Calu3 (cell line): Measurements from ENCODE around the gene CD36. TPM values are rescaled to one million over a fixed set of nuclear protein-coding genes. Genes with fewer than 3 reads are reported as not detected.

Source experiments
- BruUV-seq: library from RNA; stranded (reverse); fragments of 400-500 nt; replicated peaks from 2 replicates; lab custom pipeline; 2021; lab: Mats Ljungman, UMichigan
- CTCF ChIA-PET: fragments of 300-600 bp; sonication (Branson Sonifier 250); formaldehyde crosslinking; loops from one replicate; lab custom pipeline; 2022; ENCODE audit warnings: antibody characterized with exemption; lab: Charles Lee
- DNase-seq: peaks from one replicate; pipeline ENCODE4 v3.0.0; 2022
- H3K27ac Mint-ChIP-seq: one replicate; pipeline ENCODE4 v1.8.0; 2022; ENCODE audit warnings: mixed read lengths; ENCODE audit not compliant: unreplicated experiment
- H3K27me3 Mint-ChIP-seq: one replicate; pipeline ENCODE4 v1.8.0; 2022; ENCODE audit warnings: mixed read lengths; ENCODE audit not compliant: unreplicated experiment
- H3K36me3 Mint-ChIP-seq: one replicate; pipeline ENCODE4 v1.8.0; 2022; ENCODE audit warnings: mild to moderate bottlenecking, moderate library complexity, mixed read lengths; ENCODE audit not compliant: insufficient read depth, unreplicated experiment
- H3K4me1 Mint-ChIP-seq: one replicate; pipeline ENCODE4 v1.8.0; 2022; ENCODE audit warnings: mild to moderate bottlenecking, low read depth, mixed read lengths; ENCODE audit not compliant: unreplicated experiment
- H3K4me3 Mint-ChIP-seq: one replicate; pipeline ENCODE4 v1.8.0; 2022; ENCODE audit warnings: mild to moderate bottlenecking, low read depth, moderate library complexity, mixed read lengths; ENCODE audit not compliant: unreplicated experiment
- H3K9me3 Mint-ChIP-seq: one replicate; pipeline ENCODE4 v1.8.0; 2022; ENCODE audit warnings: low read depth, mixed read lengths; ENCODE audit not compliant: unreplicated experiment
- intact Hi-C: fragments of 100-400 bp; cut with micrococcal nuclease; formaldehyde crosslinking; loops from one replicate; pipeline ENCODE4 v1.10.0; 2022; ENCODE audit not compliant: unreplicated experiment
- total RNA-seq: library from RNA; stranded (reverse); gene quantifications from 2 replicates; pipeline ENCODE4 v1.2.3, GENCODE V29; 2022
- TF ChIP-seq, protein P1 (sequence below): fragments of 200-600 bp; IDR thresholded peaks from one replicate; pipeline ENCODE4 v1.8.0; 2022; ENCODE audit warnings: antibody characterized with exemption; ENCODE audit not compliant: unreplicated experiment

The CD36 gene
- total RNA-seq, 1 experiment from 2014 or later: not detected

DNA sequence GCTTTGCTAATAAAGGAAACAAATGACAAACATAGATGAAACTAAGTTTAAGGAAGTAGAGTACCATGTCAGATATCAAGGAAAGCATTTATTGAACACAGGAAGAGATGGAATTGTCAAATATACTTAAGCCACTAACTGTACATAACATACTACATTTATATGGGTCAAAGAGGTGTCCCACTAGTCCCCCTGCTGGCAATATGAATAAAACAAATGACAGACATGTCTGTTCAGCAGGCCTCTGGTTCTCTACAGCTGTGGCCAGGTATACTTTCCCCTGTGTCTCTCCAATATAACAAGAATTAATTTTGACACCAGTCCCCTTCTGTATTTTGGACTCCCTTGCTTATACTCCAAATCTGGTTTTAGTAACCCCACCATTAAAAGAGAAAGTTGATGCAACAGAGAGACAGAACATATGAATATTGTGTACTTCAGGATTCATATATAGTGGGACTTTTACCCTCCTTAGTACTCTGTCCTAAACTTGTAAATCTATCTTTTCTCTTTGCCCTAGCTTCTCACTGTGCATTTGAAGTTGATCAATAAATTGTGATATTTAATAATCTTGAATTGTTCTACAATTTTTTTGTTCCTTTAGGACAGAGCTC, 42.9 kb downstream of the CD36 start:
- TF ChIP-seq, protein P1, sequence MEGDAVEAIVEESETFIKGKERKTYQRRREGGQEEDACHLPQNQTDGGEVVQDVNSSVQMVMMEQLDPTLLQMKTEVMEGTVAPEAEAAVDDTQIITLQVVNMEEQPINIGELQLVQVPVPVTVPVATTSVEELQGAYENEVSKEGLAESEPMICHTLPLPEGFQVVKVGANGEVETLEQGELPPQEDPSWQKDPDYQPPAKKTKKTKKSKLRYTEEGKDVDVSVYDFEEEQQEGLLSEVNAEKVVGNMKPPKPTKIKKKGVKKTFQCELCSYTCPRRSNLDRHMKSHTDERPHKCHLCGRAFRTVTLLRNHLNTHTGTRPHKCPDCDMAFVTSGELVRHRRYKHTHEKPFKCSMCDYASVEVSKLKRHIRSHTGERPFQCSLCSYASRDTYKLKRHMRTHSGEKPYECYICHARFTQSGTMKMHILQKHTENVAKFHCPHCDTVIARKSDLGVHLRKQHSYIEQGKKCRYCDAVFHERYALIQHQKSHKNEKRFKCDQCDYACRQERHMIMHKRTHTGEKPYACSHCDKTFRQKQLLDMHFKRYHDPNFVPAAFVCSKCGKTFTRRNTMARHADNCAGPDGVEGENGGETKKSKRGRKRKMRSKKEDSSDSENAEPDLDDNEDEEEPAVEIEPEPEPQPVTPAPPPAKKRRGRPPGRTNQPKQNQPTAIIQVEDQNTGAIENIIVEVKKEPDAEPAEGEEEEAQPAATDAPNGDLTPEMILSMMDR: no peak
- Mint-ChIP-seq H3K9me3 (peaks cover 4% of the 10 kb centered on the region), H3K27me3 (no peaks in the 10 kb centered on the region), H3K36me3 (no peaks in the 10 kb centered on the region), H3K4me3 (no peak overlapping the region), H3K27ac (no peak overlapping the region), H3K4me1 (peaks cover 7% of the 10 kb centered on the region)
- no TSS peak for BruUV-seq
- CTCF ChIA-PET: no interaction called here
- intact Hi-C loops: no loop called here
- peak; percentile 17 for DNase-seq

DNA sequence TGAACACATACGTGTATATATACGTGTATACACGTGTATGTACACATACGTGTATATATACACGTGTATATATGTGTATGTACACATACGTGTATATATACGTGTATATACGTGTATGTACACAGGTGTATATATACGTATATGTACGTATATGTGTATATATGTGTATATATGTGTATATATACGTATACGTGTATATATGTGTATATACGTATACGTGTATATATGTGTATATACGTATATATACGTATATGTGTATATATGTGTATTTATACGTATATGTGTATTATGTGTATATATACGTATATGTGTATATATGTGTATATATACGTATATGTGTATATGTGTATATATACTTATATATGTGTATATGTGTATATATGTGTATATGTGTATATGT, 44.3 kb downstream of the CD36 start:
- BruUV-seq: no TSS peak
- no peaks in the 10 kb centered on the region for H3K4me1 Mint-ChIP-seq
- CTCF ChIA-PET: interaction anchor here (0.6 kb wide), 1 partner anchor 314 kb away, joined by 3 read pairs; no protein-coding TSS in a partner anchor
- DNase-seq: no peak
- no peaks in the 10 kb centered on the region for H3K27me3 Mint-ChIP-seq
- peaks cover 4% of the 10 kb centered on the region for H3K9me3 Mint-ChIP-seq
- TF ChIP-seq, protein P1: no peak
- H3K27ac Mint-ChIP-seq: no peak overlapping the region
- H3K36me3 Mint-ChIP-seq: no peaks in the 10 kb centered on the region
- no peak overlapping the region for H3K4me3 Mint-ChIP-seq
- intact Hi-C loops: no loop called here

DNA sequence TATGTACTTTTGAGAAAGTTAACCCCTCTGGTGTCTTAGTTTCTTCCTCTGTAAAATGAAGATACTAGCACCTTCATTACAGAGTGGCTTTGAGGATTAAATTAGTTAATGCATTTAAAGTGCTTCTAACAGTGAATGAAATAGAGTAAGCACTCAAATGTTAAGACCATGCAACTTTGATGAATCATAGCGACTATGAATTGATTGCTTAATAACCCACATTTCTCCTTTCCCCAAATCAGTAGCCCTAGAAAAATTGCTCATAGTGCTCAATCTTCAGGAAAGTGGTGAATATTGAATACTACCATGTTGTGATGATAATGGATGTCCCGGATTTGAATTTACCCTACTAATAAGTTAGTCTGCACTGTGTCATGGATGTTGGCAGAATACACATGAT, 48.1 kb downstream of the CD36 start:
- CTCF ChIA-PET: no interaction called here
- H3K4me1 Mint-ChIP-seq: no peaks in the 10 kb centered on the region
- peaks cover 7% of the 10 kb centered on the region for H3K27me3 Mint-ChIP-seq
- no peaks in the 10 kb centered on the region for H3K36me3 Mint-ChIP-seq
- intact Hi-C loops: no loop called here
- TF ChIP-seq, protein P1: no peak
- H3K4me3 Mint-ChIP-seq: no peak overlapping the region
- no TSS peak for BruUV-seq
- H3K27ac Mint-ChIP-seq: no peak overlapping the region
- no peak for DNase-seq
- peaks cover 4% of the 10 kb centered on the region for H3K9me3 Mint-ChIP-seq

DNA sequence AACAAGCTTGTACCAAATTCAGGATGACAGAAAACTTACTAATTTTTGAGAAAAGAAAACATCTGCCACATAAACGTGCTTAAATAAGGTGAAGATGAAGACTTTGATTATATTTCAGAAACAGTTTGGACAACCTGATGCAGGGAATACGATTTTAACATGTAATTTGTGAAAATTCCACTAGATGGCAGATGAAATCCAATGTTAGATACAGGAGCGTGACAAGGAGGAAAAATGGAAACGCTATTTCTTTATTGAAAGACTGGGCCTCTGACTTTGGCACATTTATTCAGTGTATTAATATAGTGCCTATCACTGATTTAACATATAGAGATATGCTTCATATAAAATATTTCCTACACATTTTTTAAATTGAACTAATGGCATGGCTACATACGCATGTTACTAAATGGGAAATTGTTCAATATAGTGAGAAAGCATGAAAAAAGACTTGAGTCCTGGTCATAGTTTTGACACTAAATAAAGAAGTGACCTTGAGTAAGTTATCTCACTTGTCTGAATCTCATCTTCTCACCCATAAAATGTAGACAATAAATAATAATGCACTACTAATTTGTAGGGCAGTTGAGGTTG, 60.7 kb downstream of the CD36 start:
- BruUV-seq: no TSS peak
- H3K27me3 Mint-ChIP-seq: no peaks in the 10 kb centered on the region
- no peak for DNase-seq
- H3K27ac Mint-ChIP-seq: no peak overlapping the region
- H3K4me1 Mint-ChIP-seq: no peaks in the 10 kb centered on the region
- H3K36me3 Mint-ChIP-seq: no peaks in the 10 kb centered on the region
- intact Hi-C loops: loop anchor here (1.0 to 5.0 kb wide), 3 partner anchors 33 to 773 kb away; no protein-coding TSS in a partner anchor
- TF ChIP-seq, protein P1: no peak
- CTCF ChIA-PET: no interaction called here
- H3K9me3 Mint-ChIP-seq: no peaks in the 10 kb centered on the region
- H3K4me3 Mint-ChIP-seq: no peak overlapping the region
